Esophagus muscularis mucosa (tissue), 4 donors: ENCODE results near the gene TOLLIP.

ENCODE experiments used
- CTCF ChIP-seq, 3 experiments: fragments of 200-600 bp in 2 of 3; fragments of 450-650 bp in 1 of 3; sonication (generic) in 2 of 3; IDR thresholded peaks; one replicate each; pipeline ENCODE4 v1.5.1; 2017 to 2019; ENCODE audit warnings: antibody characterized with exemption in 3 of 3, mild to moderate bottlenecking in 2 of 3, moderate library complexity in 1 of 3
- EP300 ChIP-seq: sonication (generic); formaldehyde crosslinking; IDR thresholded peaks from one replicate; pipeline ENCODE4 v1.6.1; 2017; ENCODE audit warnings: antibody characterized with exemption
- POLR2A ChIP-seq: fragments of 450-650 bp; IDR thresholded peaks from one replicate; pipeline ENCODE4 v1.6.1; 2017; ENCODE audit warnings: antibody characterized with exemption, moderate library complexity, mild to moderate bottlenecking, low read depth
- POLR2AphosphoS5 ChIP-seq, 2 donors: sonication (generic); formaldehyde crosslinking; IDR thresholded peaks; one replicate each; pipeline ENCODE4 v1.6.1; 2017; ENCODE audit warnings: antibody characterized with exemption in 2 of 2

GRCh38 chr11:1279674-1280055 lies 29.8 kb downstream of the TOLLIP start:
- TF ChIP-seq EP300, result no peak
- no peak for TF ChIP-seq CTCF (IDR thresholded peaks at IDR 0.05)
- TF ChIP-seq POLR2A, result no peak
- TF ChIP-seq POLR2AphosphoS5 (IDR thresholded peaks at IDR 0.05), result no peak
